ENCODE measurements around the gene ACTA2.
"Not testable (repeated sequence)": the region's sequence is repeated elsewhere in the genome, so short reads cannot be mapped to it uniquely, and the experiment has no call there.

The ACTA2 gene

GRCh38 chr10:88949051-88949450 is 3.5 kb downstream of the ACTA2 start:
- DNase-seq: no peak

- no peak for DNase-seq
Observed at GRCh38 chr10:88946965-88947590, 5.5 kb downstream of the ACTA2 start.

- no peak for DNase-seq
Observed at GRCh38 chr10:88946200-88946599, 6.4 kb downstream of the ACTA2 start.

- DNase-seq: no peak
Observed at GRCh38 chr10:88944813-88945212, 7.8 kb downstream of the ACTA2 start.

GRCh38 chr10:88943778-88944177 is 8.8 kb downstream of the ACTA2 start:
- no peak for DNase-seq

- DNase-seq: no peak
Observed at GRCh38 chr10:88941026-88941425, 11.5 kb downstream of the ACTA2 start.

GRCh38 chr10:88938938-88939337 is 13.6 kb downstream of the ACTA2 start:
- no peak for DNase-seq

GRCh38 chr10:88938039-88938438 is 14.5 kb downstream of the ACTA2 start:
- DNase-seq: no peak

GRCh38 chr10:88936656-88937055 is 15.9 kb downstream of the ACTA2 start:
- no peak for DNase-seq

- DNase-seq: peak; percentile 89
Observed at GRCh38 chr10:88934900-88935672, 17.5 kb downstream of the ACTA2 start.

GRCh38 chr10:88933564-88933963 is 19.0 kb downstream of the ACTA2 start:
- DNase-seq: no peak

GRCh38 chr10:88932539-88933256 is 19.9 kb downstream of the ACTA2 start:
- peak; percentile 73 for DNase-seq

- DNase-seq: not testable (repeated sequence)
Observed at GRCh38 chr10:88932029-88932428, 20.5 kb downstream of the ACTA2 start.

- DNase-seq: no peak
Observed at GRCh38 chr10:88931548-88931947, 21.0 kb downstream of the ACTA2 start.

- DNase-seq: no peak
Observed at GRCh38 chr10:88928254-88928653, 24.3 kb downstream of the ACTA2 start.

- no peak for DNase-seq
Observed at GRCh38 chr10:88927416-88927690, 25.2 kb downstream of the ACTA2 start.

- DNase-seq: no peak
Observed at GRCh38 chr10:88926566-88927415, 25.8 kb downstream of the ACTA2 start.

- DNase-seq: no peak
Observed at GRCh38 chr10:88923520-88923919, 29.1 kb downstream of the ACTA2 start.

GRCh38 chr10:88922041-88922440 is 30.5 kb downstream of the ACTA2 start:
- DNase-seq: no peak

GRCh38 chr10:88920986-88921593 is 31.5 kb downstream of the ACTA2 start:
- DNase-seq: no peak

- DNase-seq: no peak
Observed at GRCh38 chr10:88920198-88920597, 32.4 kb downstream of the ACTA2 start.

GRCh38 chr10:88919041-88919440 is 33.5 kb downstream of the ACTA2 start:
- no peak for DNase-seq

Data from hematopoietic multipotent progenitor cell treated with erythropoietin and hydrocortisone succinate and interleukin-3 and kit ligand, for 8 days (in vitro differentiated cells).